LNCaP clone FGC (cell line): Measurements from ENCODE around the gene TRMT112.
A peak's percentile ranks its signal among the peaks of the same experiment; 100 is the strongest.
"Not testable (repeated sequence)": the region's sequence is repeated elsewhere in the genome, so short reads cannot be mapped to it uniquely, and the experiment has no call there.

Source experiments
- DNase-seq: peaks from one replicate; pipeline ENCODE4 v3.0.0-alpha.2; 2011; ENCODE audit warnings: low read depth
- H3K4me3 ChIP-seq: 2 replicates; pipeline ENCODE4 v1.5.1; 2011; ENCODE audit warnings: mild to moderate bottlenecking, low read depth, low read length, control low read depth
- CTCF ChIP-seq: IDR thresholded peaks from 2 replicates; pipeline ENCODE4 v1.5.1; 2012; ENCODE audit warnings: mild to moderate bottlenecking; ENCODE audit not compliant: control insufficient read depth, insufficient read depth; ENCODE audit errors: extremely low read depth

Gene TRMT112

GRCh38 chr11:64313491-64314145, 3.7 kb downstream of the TRMT112 start:
- no peak overlapping the region for H3K4me3 ChIP-seq
- no peak for TF ChIP-seq CTCF
- no peak for DNase-seq

GRCh38 chr11:64312947-64313346, 4.4 kb downstream of the TRMT112 start:
- H3K4me3 ChIP-seq: no peak overlapping the region
- TF ChIP-seq CTCF: no peak
- no peak for DNase-seq

- not testable (repeated sequence) for DNase-seq, H3K4me3 ChIP-seq
These were observed 9.6 kb downstream of the TRMT112 start for GRCh38 chr11:64307795-64308194.

- no peak for DNase-seq
- H3K4me3 ChIP-seq: peak overlapping the region; percentile 69
- TF ChIP-seq CTCF: no peak
These were observed 10.3 kb downstream of the TRMT112 start for GRCh38 chr11:64306876-64307622.

- no peak for TF ChIP-seq CTCF
- peak overlapping the region; percentile 69 for H3K4me3 ChIP-seq
- no peak for DNase-seq
These were observed 10.8 kb downstream of the TRMT112 start for GRCh38 chr11:64306563-64306875.

GRCh38 chr11:64305691-64306562, 11.4 kb downstream of the TRMT112 start:
- peak overlapping the region; percentile 69 for H3K4me3 ChIP-seq
- peak; percentile 44 for DNase-seq
- peak; percentile 40; the same call in 1 of the 2 replicates for TF ChIP-seq CTCF

GRCh38 chr11:64305075-64305690, 12.2 kb downstream of the TRMT112 start, which contains the start of gene ESRRA:
ESRRA (plus strand) TSS chr11:64305524; CDS start chr11:64307180, 1,656 bp downstream.
- peak; percentile 86 for DNase-seq
- TF ChIP-seq CTCF: no peak
- peak within 1 kb of the TSS; percentile 69 for H3K4me3 ChIP-seq
